ENCODE measurements around the gene CSRNP3.

Gene CSRNP3

GRCh38 chr2:165469417-165469816 lies at the start of gene CSRNP3:
TSS of gene CSRNP3 (plus strand) at chr2:165469698. CDS start at chr2:165595066, 125,368 bp downstream.
- peak; percentile 73 for DNase-seq (ENCODE audit: extremely low spot score)
- peak; percentile 92 for TF ChIP-seq PKNOX1 (IDR thresholded peaks at IDR 0.05)
- TF ChIP-seq L3MBTL2 (conservative IDR thresholded peaks at IDR 0.05) = peak; percentile 67
- no peak for TF ChIP-seq NFRKB (IDR thresholded peaks at IDR 0.05)
- no peak for TF ChIP-seq SUZ12 (IDR thresholded peaks at IDR 0.05)
- CTCF ChIA-PET = interaction anchor here (0.7 to 1.3 kb wide), 3 partner anchors 41 to 63 kb away, joined by 3 to 4 read pairs (median 3); no protein-coding TSS in a partner anchor
- POLR2A ChIA-PET = interaction anchor here (0.5 to 1.4 kb wide), 4 partner anchors 20 to 906 kb away, joined by 3 to 5 read pairs (median 4); partner anchors contain the start of genes SCN9A and TTC21B

GRCh38 chr2:165420231-165420630 lies 49.3 kb upstream of the CSRNP3 start:
- DNase-seq (ENCODE audit: extremely low spot score) = no peak
- TF ChIP-seq FOXM1 (IDR thresholded peaks at IDR 0.05; ENCODE audit: borderline replicate concordance) (no peak), FOXK2 (IDR thresholded peaks at IDR 0.05) (no peak), SUZ12 (IDR thresholded peaks at IDR 0.05) (no peak)
- ChIA-PET CTCF (no interaction called here), POLR2A (no interaction called here)

- no peak for DNase-seq (ENCODE audit: extremely low spot score)
- ChIA-PET POLR2A (no interaction called here), CTCF (no interaction called here)
- no peak for TF ChIP-seq PKNOX1 (IDR thresholded peaks at IDR 0.05)
- no peak for TF ChIP-seq ZNF384 (IDR thresholded peaks at IDR 0.05)
- TF ChIP-seq FOXM1 (IDR thresholded peaks at IDR 0.05; ENCODE audit: borderline replicate concordance) = no peak
- no peak for TF ChIP-seq ARNT (IDR thresholded peaks at IDR 0.05)
- TF ChIP-seq BHLHE40 (IDR thresholded peaks at IDR 0.05; ENCODE audit: borderline replicate concordance) = no peak
- no peak for TF ChIP-seq ELF4 (IDR thresholded peaks at IDR 0.05)
Measured at GRCh38 chr2:165423081-165423480, 46.4 kb upstream of the CSRNP3 start.

GRCh38 chr2:165425556-165425955 lies 43.9 kb upstream of the CSRNP3 start:
- TF ChIP-seq LEF1 (IDR thresholded peaks at IDR 0.05; ENCODE audit: borderline replicate concordance) (no peak), NFRKB (IDR thresholded peaks at IDR 0.05) (no peak), SP1 (IDR thresholded peaks at IDR 0.05) (no peak), FOXM1 (IDR thresholded peaks at IDR 0.05; ENCODE audit: borderline replicate concordance) (no peak), ARNT (IDR thresholded peaks at IDR 0.05) (no peak), FOXK2 (IDR thresholded peaks at IDR 0.05) (no peak), ELF4 (IDR thresholded peaks at IDR 0.05) (no peak), PKNOX1 (IDR thresholded peaks at IDR 0.05) (no peak), HDGF (IDR thresholded peaks at IDR 0.05; ENCODE audit: borderline replicate concordance) (no peak), SUZ12 (IDR thresholded peaks at IDR 0.05) (no peak), FOXA1 (IDR thresholded peaks at IDR 0.05) (no peak), BHLHE40 (IDR thresholded peaks at IDR 0.05; ENCODE audit: borderline replicate concordance) (no peak), TARDBP (IDR thresholded peaks at IDR 0.05) (no peak), CTBP1 (IDR thresholded peaks at IDR 0.05; ENCODE audit: borderline replicate concordance) (no peak), ZNF384 (IDR thresholded peaks at IDR 0.05) (no peak), L3MBTL2 (conservative IDR thresholded peaks at IDR 0.05) (no peak)
- ChIA-PET CTCF (no interaction called here), POLR2A (no interaction called here)
- DNase-seq (ENCODE audit: extremely low spot score) = no peak

- DNase-seq (ENCODE audit: extremely low spot score) = no peak
- no peak for TF ChIP-seq BHLHE40 (IDR thresholded peaks at IDR 0.05; ENCODE audit: borderline replicate concordance)
- TF ChIP-seq HDGF (IDR thresholded peaks at IDR 0.05; ENCODE audit: borderline replicate concordance) = no peak
- TF ChIP-seq ARNT (IDR thresholded peaks at IDR 0.05) = no peak
- TF ChIP-seq PKNOX1 (IDR thresholded peaks at IDR 0.05) = no peak
- no peak for TF ChIP-seq SUZ12 (IDR thresholded peaks at IDR 0.05)
- TF ChIP-seq CTBP1 (IDR thresholded peaks at IDR 0.05; ENCODE audit: borderline replicate concordance) = no peak
- TF ChIP-seq LEF1 (IDR thresholded peaks at IDR 0.05; ENCODE audit: borderline replicate concordance) = no peak
- no peak for TF ChIP-seq ZNF384 (IDR thresholded peaks at IDR 0.05)
- TF ChIP-seq ELF4 (IDR thresholded peaks at IDR 0.05) = no peak
- no peak for TF ChIP-seq L3MBTL2 (conservative IDR thresholded peaks at IDR 0.05)
- TF ChIP-seq TARDBP (IDR thresholded peaks at IDR 0.05) = no peak
- no peak for TF ChIP-seq NFRKB (IDR thresholded peaks at IDR 0.05)
- TF ChIP-seq FOXK2 (IDR thresholded peaks at IDR 0.05) = no peak
- ChIA-PET CTCF (no interaction called here), POLR2A (no interaction called here)
Measured at GRCh38 chr2:165427686-165428085, 41.8 kb upstream of the CSRNP3 start.

- ChIA-PET POLR2A (no interaction called here), CTCF (no interaction called here)
- no peak for DNase-seq (ENCODE audit: extremely low spot score)
- TF ChIP-seq FOXK2 (IDR thresholded peaks at IDR 0.05) (no peak), SP1 (IDR thresholded peaks at IDR 0.05) (no peak), CTBP1 (IDR thresholded peaks at IDR 0.05; ENCODE audit: borderline replicate concordance) (no peak), TARDBP (IDR thresholded peaks at IDR 0.05) (no peak)
Measured at GRCh38 chr2:165428926-165429325, 40.6 kb upstream of the CSRNP3 start.

- TF ChIP-seq LEF1 (IDR thresholded peaks at IDR 0.05; ENCODE audit: borderline replicate concordance) = no peak
- TF ChIP-seq FOXM1 (IDR thresholded peaks at IDR 0.05; ENCODE audit: borderline replicate concordance) = no peak
- TF ChIP-seq SP1 (IDR thresholded peaks at IDR 0.05) = no peak
- TF ChIP-seq PKNOX1 (IDR thresholded peaks at IDR 0.05) = no peak
- POLR2A ChIA-PET = no interaction called here
Measured at GRCh38 chr2:165431014-165431413, 38.5 kb upstream of the CSRNP3 start.

More at GRCh38 chr2:165431014-165431413, 38.5 kb upstream of the CSRNP3 start:
- CTCF ChIA-PET = no interaction called here
- DNase-seq (ENCODE audit: extremely low spot score) = no peak

Measured in HEK293T (cell line).